Left lung (tissue), 10 donors: Measurements from ENCODE around the gene SPARCL1. TPM values are rescaled to one million over a fixed set of nuclear protein-coding genes. Genes with fewer than 3 reads are reported as not detected.
A peak's percentile ranks its signal among the peaks of the same experiment; 100 is the strongest.

Experiments used
- ATAC-seq: fragments of 200-7000 bp; cut with Tn5 transposase; one replicate; pipeline ENCODE4 v1.9.1; 2020; ENCODE audit warnings: moderate library complexity
- DNase-seq, 4 donors: peaks; one replicate each; pipeline ENCODE4 v3.0.0-alpha.2; 2013 to 2020
- H3K27ac ChIP-seq, 2 donors: fragments of 200-600 bp; sonication (generic) in 1 of 2; one replicate each; pipeline versions ENCODE4 v1.5.0 to v1.8.0; 2020 to 2021
- H3K27me3 ChIP-seq, 2 donors: fragments of 200-600 bp; sonication (generic) in 1 of 2; one replicate each; pipeline versions ENCODE4 v1.5.0 to v1.8.0; 2020 to 2021
- H3K36me3 ChIP-seq, 2 donors: fragments of 200-600 bp; sonication (generic) in 1 of 2; one replicate each; pipeline versions ENCODE4 v1.5.0 to v1.8.0; 2020 to 2021
- H3K4me1 ChIP-seq, 2 donors: fragments of 200-600 bp; one replicate each; pipeline ENCODE4 v1.8.0; 2021
- H3K4me3 ChIP-seq, 2 donors: fragments of 200-600 bp; sonication (generic) in 1 of 2; one replicate each; pipeline versions ENCODE4 v1.5.0 to v1.8.0; 2020 to 2021; ENCODE audit warnings: mild to moderate bottlenecking in 1 of 2
- H3K9me3 ChIP-seq, 2 donors: fragments of 200-600 bp; sonication (generic) in 1 of 2; one replicate each; pipeline versions ENCODE4 v1.5.0 to v1.8.0; 2020 to 2021
- CTCF ChIP-seq, 2 donors: fragments of 200-600 bp; sonication (generic) in 1 of 2; IDR thresholded peaks; one replicate each; pipeline versions ENCODE4 v1.5.0 to v1.8.0; 2021; ENCODE audit warnings: antibody characterized with exemption in 2 of 2
- intact Hi-C, 2 donors: fragments of 100-400 bp; cut with DNase I; formaldehyde crosslinking; loops; one replicate each; pipeline versions ENCODE4 v1.11.2 to v1.14.2; 2022
- polyA plus RNA-seq, 6 donors: library from polyadenylated mRNA; unstranded; fragments of 120-200 nt; gene quantifications; one replicate each; pipeline ENCODE4 v1.2.1, GENCODE V29; 2013; ENCODE audit not compliant: insufficient read length in 6 of 6
- total RNA-seq, 2 donors: library from RNA; stranded (reverse); fragmentation: NEBNext Ultra II Directional; extraction: Animal tissue kit (Norgen Biotek cat#: 25700); gene quantifications; one replicate each; pipeline ENCODE4 v1.2.1, GENCODE V29; 2021
- donor health status: DM: no; HTN: yes; CAD: no.
- donor health status: DM: no; HTN: no; CAD: no.

Gene SPARCL1
- total and polyA plus RNA-seq, 8 donors: 241 to 475 (median 401) TPM

GRCh38 chr4:87524456-87524855 is 4.7 kb downstream of the SPARCL1 start:
- intact Hi-C loops: no loop called here
- H3K9me3 ChIP-seq: peaks cover 0 to 14% of the 10 kb centered on the region in 2 donors
- no peak for ATAC-seq
- DNase-seq: no peak
- no peak overlapping the region for H3K27ac ChIP-seq
- no peak overlapping the region for H3K4me3 ChIP-seq
- H3K4me1 ChIP-seq: peaks cover 4 to 9% of the 10 kb centered on the region in 2 donors
- no peak for TF ChIP-seq CTCF (IDR thresholded peaks at IDR 0.05)
- no peaks in the 10 kb centered on the region for H3K27me3 ChIP-seq
- no peaks in the 10 kb centered on the region for H3K36me3 ChIP-seq

GRCh38 chr4:87523307-87523706 is 5.9 kb downstream of the SPARCL1 start:
- ATAC-seq (peak; percentile 21), DNase-seq (no peak)
- no peak overlapping the region for H3K4me3 ChIP-seq
- peaks cover 0 to 14% of the 10 kb centered on the region in 2 donors for H3K9me3 ChIP-seq
- intact Hi-C loops: no loop called here
- H3K4me1 ChIP-seq: peaks cover 4 to 9% of the 10 kb centered on the region in 2 donors
- H3K36me3 ChIP-seq: no peaks in the 10 kb centered on the region
- no peak for TF ChIP-seq CTCF (IDR thresholded peaks at IDR 0.05)
- H3K27ac ChIP-seq: peak overlapping the region; percentile 45 to 63
- H3K27me3 ChIP-seq: no peaks in the 10 kb centered on the region

- peak; percentile 13 for ATAC-seq
Measured at GRCh38 chr4:87521757-87522374, 7.3 kb downstream of the SPARCL1 start.

GRCh38 chr4:87521319-87521718 is 7.9 kb downstream of the SPARCL1 start:
- TF ChIP-seq CTCF (IDR thresholded peaks at IDR 0.05): no peak
- peak overlapping the region; percentile 66 to 79 for H3K27ac ChIP-seq
- no peak for ATAC-seq
- peaks cover 0 to 14% of the 10 kb centered on the region in 2 donors for H3K9me3 ChIP-seq
- H3K4me3 ChIP-seq: no peak overlapping the region
- intact Hi-C loops: no loop called here
- no peaks in the 10 kb centered on the region for H3K27me3 ChIP-seq
- no peaks in the 10 kb centered on the region for H3K36me3 ChIP-seq
- H3K4me1 ChIP-seq: peaks cover 4 to 9% of the 10 kb centered on the region in 2 donors
- no peak for DNase-seq

More at GRCh38 chr4:87521757-87522374, 7.3 kb downstream of the SPARCL1 start:
- H3K36me3 ChIP-seq: no peaks in the 10 kb centered on the region
- TF ChIP-seq CTCF (IDR thresholded peaks at IDR 0.05): no peak
- H3K27ac ChIP-seq: peak overlapping the region; percentile 53 to 79
- H3K4me1 ChIP-seq: peaks cover 4 to 9% of the 10 kb centered on the region in 2 donors
- H3K27me3 ChIP-seq: no peaks in the 10 kb centered on the region
- H3K9me3 ChIP-seq: peaks cover 0 to 14% of the 10 kb centered on the region in 2 donors
- H3K4me3 ChIP-seq: no peak overlapping the region
- intact Hi-C loops: no loop called here
- DNase-seq: no peak

GRCh38 chr4:87517621-87518020 is 11.6 kb downstream of the SPARCL1 start:
- Histone ChIP-seq H3K27ac (no peak overlapping the region), H3K4me1 (peaks cover 4 to 6% of the 10 kb centered on the region in 2 donors)
- DNase-seq: no peak

More at GRCh38 chr4:87517621-87518020, 11.6 kb downstream of the SPARCL1 start:
- Histone ChIP-seq H3K9me3 (no peaks in the 10 kb centered on the region), H3K4me3 (no peak overlapping the region), H3K27me3 (no peaks in the 10 kb centered on the region), H3K36me3 (no peaks in the 10 kb centered on the region)
- intact Hi-C loops: no loop called here
- no peak for ATAC-seq
- TF ChIP-seq CTCF (IDR thresholded peaks at IDR 0.05): no peak
